GM21576 (cell line): ENCODE measurements around the gene MYG1.

ENCODE experiments used
- ATAC-seq: cut with Tn5 transposase; IDR thresholded peaks from one replicate; pipeline ENCODE4 v1.9.1; 2021; ENCODE audit warnings: mild to moderate bottlenecking, moderate library complexity; ENCODE audit not compliant: unreplicated experiment

MYG1 gene

GRCh38 chr12:53352331-53353256 is 53.1 kb downstream of the MYG1 start:
- ATAC-seq = peak; percentile 68

GRCh38 chr12:53353257-53353655 is 53.8 kb downstream of the MYG1 start:
- ATAC-seq = no peak

GRCh38 chr12:53355121-53355520 is 55.6 kb downstream of the MYG1 start:
- no peak for ATAC-seq
